DOHH2 (cell line): Measurements from ENCODE around the gene GRID1.

ENCODE experiments used
- H3F3A ChIP-seq: fragments of 200-600 bp; sonication (generic), shearing (Covaris generic); 2 replicates; pipeline ENCODE4 v1.6.0; 2016; ENCODE audit warnings: antibody characterized with exemption, mild to moderate bottlenecking; ENCODE audit not compliant: control insufficient read depth, insufficient read depth
- H3K27ac ChIP-seq: fragments of 200-600 bp; sonication (generic); 2 replicates; pipeline ENCODE4 v1.5.1; 2014; ENCODE audit warnings: low read depth, mild to moderate bottlenecking, low read length, moderate library complexity
- H3K27me3 ChIP-seq: fragments of 200-600 bp; sonication (generic); 2 replicates; pipeline ENCODE4 v1.6.1; 2014; ENCODE audit warnings: mild to moderate bottlenecking, low read length, mixed read lengths; ENCODE audit not compliant: control insufficient read depth
- H3K36me3 ChIP-seq: fragments of 200-600 bp; sonication (generic); 2 replicates; pipeline ENCODE4 v1.6.1; 2014; ENCODE audit warnings: mild to moderate bottlenecking, low read length, moderate library complexity, mixed read lengths; ENCODE audit not compliant: control insufficient read depth
- H3K4me1 ChIP-seq: fragments of 200-600 bp; sonication (generic); 2 replicates; pipeline ENCODE4 v1.6.1; 2014; ENCODE audit warnings: mild to moderate bottlenecking, low read length, mixed read lengths; ENCODE audit not compliant: control insufficient read depth
- H3K4me2 ChIP-seq: fragments of 200-600 bp; sonication (generic); 2 replicates; pipeline ENCODE4 v1.6.0; 2014; ENCODE audit warnings: mild to moderate bottlenecking, low read length, moderate library complexity
- H3K4me3 ChIP-seq: fragments of 200-600 bp; sonication (generic); 2 replicates; pipeline ENCODE4 v1.5.1; 2014; ENCODE audit warnings: mild to moderate bottlenecking, low read length, mixed read lengths
- H3K79me2 ChIP-seq: fragments of 200-600 bp; sonication (generic); 2 replicates; pipeline ENCODE4 v1.6.1; 2014; ENCODE audit warnings: mild to moderate bottlenecking, low read length, mixed read lengths; ENCODE audit not compliant: control insufficient read depth
- H3K9me2 ChIP-seq: fragments of 200-600 bp; sonication (generic); replicated peaks from 2 replicates; pipeline ENCODE4 v1.6.1; 2014; ENCODE audit warnings: mild to moderate bottlenecking, low read length, mixed read lengths; ENCODE audit not compliant: control insufficient read depth
- H3K9me3 ChIP-seq: fragments of 200-600 bp; sonication (generic); 2 replicates; pipeline ENCODE4 v1.6.1; 2014; ENCODE audit warnings: antibody characterized with exemption, low read length, mixed read lengths; ENCODE audit not compliant: control insufficient read depth, insufficient read depth
- H4K20me1 ChIP-seq: fragments of 200-600 bp; sonication (generic); 2 replicates; pipeline ENCODE4 v1.6.0; 2014; ENCODE audit warnings: low read depth, mild to moderate bottlenecking, antibody characterized with exemption, low read length, moderate library complexity; ENCODE audit not compliant: control insufficient read depth, insufficient read depth
- EZH2phosphoT487 ChIP-seq: fragments of 200-600 bp; sonication (generic); IDR thresholded peaks from 2 replicates; pipeline ENCODE4 v1.6.1; 2017; ENCODE audit warnings: borderline replicate concordance, mild to moderate bottlenecking, antibody characterized with exemption, low read length, moderate library complexity, mixed read lengths
- TF ChIP-seq, protein P1 (sequence below): fragments of 200-600 bp; sonication (generic); IDR thresholded peaks from one replicate; pipeline ENCODE4 v1.5.1; 2014; ENCODE audit warnings: antibody characterized with exemption, mild to moderate bottlenecking, low read depth, low read length; ENCODE audit not compliant: poor library complexity, severe bottlenecking

Gene GRID1

DNA sequence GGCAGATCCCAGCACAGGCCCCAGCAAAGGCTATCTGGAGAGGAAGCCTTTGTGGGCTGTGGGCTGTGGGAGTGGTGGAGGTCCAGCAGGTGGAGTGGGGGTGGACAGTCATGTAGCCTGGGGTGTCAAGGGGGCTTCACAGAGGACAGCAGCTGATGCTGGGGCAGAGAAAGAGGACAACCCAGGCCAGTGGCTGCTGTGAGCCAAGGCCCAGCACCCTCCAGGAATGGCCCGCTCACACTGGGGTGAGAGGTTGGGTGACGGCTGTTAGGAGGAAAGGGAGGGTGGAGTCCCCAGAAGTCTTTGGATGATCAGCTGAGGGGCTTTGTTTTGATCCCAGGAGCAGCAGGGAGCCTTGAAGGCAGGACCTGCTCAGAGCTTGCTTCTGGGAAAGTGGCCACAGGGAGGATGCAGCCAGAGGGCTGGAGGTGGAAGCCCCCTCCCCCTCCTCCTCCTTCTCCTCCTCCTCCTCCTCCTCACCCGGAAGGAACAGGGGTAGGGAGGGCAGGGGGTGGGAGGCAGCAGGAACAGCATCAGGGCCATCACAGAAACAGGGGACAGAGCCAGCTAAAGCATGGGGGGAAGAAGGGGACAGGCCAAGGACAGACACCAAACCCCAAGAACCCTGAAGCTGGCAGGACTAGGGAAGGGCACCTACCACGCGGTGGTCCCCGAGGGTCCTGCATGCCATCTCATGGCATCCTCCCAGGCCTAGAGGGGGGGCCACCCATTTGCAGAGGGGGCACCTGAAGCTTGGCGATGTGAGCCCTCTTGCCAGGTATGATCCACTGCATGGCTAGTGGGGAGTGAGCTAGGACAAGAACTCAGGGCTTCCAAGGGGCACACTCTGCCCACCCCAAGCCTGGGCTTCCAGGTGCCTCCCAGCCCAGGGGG lies 144.9 kb downstream of the GRID1 start:
- Histone ChIP-seq H3K79me2 (no peaks in the 10 kb centered on the region), H3F3A (no peaks in the 10 kb centered on the region)

DNA sequence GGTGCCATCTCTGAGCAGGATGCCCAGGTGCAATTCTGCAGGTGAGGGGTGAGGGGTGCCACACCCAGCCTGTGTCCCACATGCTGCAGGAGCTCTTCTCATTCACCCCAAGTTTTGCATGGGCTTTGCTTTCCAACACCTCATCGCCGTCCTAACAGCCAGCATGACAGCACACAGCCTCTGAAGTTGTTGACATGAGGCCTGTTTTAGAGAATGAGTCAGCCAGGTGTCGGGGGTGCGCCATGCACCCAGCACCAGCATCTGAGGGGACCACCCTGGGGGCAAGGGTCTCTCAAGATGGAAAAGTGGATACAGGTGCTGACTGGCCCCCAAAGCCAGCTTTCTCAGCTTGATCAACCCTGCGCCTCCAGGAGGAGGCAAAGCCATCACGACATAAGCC lies 146.0 kb downstream of the GRID1 start:
- no peak for TF ChIP-seq EZH2phosphoT487
- TF ChIP-seq, protein P1, sequence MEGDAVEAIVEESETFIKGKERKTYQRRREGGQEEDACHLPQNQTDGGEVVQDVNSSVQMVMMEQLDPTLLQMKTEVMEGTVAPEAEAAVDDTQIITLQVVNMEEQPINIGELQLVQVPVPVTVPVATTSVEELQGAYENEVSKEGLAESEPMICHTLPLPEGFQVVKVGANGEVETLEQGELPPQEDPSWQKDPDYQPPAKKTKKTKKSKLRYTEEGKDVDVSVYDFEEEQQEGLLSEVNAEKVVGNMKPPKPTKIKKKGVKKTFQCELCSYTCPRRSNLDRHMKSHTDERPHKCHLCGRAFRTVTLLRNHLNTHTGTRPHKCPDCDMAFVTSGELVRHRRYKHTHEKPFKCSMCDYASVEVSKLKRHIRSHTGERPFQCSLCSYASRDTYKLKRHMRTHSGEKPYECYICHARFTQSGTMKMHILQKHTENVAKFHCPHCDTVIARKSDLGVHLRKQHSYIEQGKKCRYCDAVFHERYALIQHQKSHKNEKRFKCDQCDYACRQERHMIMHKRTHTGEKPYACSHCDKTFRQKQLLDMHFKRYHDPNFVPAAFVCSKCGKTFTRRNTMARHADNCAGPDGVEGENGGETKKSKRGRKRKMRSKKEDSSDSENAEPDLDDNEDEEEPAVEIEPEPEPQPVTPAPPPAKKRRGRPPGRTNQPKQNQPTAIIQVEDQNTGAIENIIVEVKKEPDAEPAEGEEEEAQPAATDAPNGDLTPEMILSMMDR, result no peak
- Histone ChIP-seq H3K4me1 (no peaks in the 10 kb centered on the region), H3K79me2 (no peaks in the 10 kb centered on the region)

More for the DNA sequence above, 144.9 kb downstream of the GRID1 start:
- Histone ChIP-seq H3K9me2 (no peaks in the 10 kb centered on the region), H3K4me2 (no peak overlapping the region), H3K4me3 (no peak overlapping the region), H3K27me3 (no peaks in the 10 kb centered on the region), H3K36me3 (no peaks in the 10 kb centered on the region), H3K4me1 (no peaks in the 10 kb centered on the region), H3K27ac (no peak overlapping the region), H4K20me1 (no peaks in the 10 kb centered on the region), H3K9me3 (no peaks in the 10 kb centered on the region)
- no peak for TF ChIP-seq EZH2phosphoT487
- TF ChIP-seq, protein P1, result no peak

DNA sequence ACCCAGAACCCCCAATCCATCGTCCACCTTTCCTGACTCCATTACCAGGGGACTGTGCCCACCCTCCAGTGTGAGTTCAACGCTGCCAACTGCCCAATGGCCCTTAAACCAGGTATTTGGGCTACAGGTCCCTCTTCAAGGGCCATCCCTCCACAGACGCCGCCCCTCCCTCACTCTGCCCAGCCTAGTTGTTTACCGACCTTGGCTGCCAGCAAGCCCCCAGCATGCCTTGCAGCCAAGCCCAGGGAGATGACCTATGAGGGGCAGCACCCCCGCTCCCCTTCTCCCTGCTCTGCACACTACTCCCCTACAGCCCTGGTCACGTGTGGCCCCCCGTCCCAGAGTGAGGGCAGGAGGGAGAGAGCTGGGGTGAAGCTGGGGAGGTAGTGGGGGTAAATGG lies 147.3 kb downstream of the GRID1 start:
- H3K4me1 ChIP-seq, result no peaks in the 10 kb centered on the region
- no peaks in the 10 kb centered on the region for H3K9me2 ChIP-seq
- H3K79me2 ChIP-seq, result no peaks in the 10 kb centered on the region
- H3K9me3 ChIP-seq, result no peaks in the 10 kb centered on the region
- no peak overlapping the region for H3K27ac ChIP-seq
- TF ChIP-seq, protein P1, result no peak
- TF ChIP-seq EZH2phosphoT487, result no peak
- no peak overlapping the region for H3K4me2 ChIP-seq
- no peak overlapping the region for H3K4me3 ChIP-seq
- no peaks in the 10 kb centered on the region for H3K27me3 ChIP-seq
- no peaks in the 10 kb centered on the region for H3K36me3 ChIP-seq
- H4K20me1 ChIP-seq, result no peaks in the 10 kb centered on the region
- no peaks in the 10 kb centered on the region for H3F3A ChIP-seq

More for the DNA sequence above, 146.0 kb downstream of the GRID1 start:
- Histone ChIP-seq H4K20me1 (no peaks in the 10 kb centered on the region), H3K9me3 (no peaks in the 10 kb centered on the region), H3K27ac (no peak overlapping the region), H3K9me2 (no peaks in the 10 kb centered on the region), H3K36me3 (no peaks in the 10 kb centered on the region), H3K4me2 (no peak overlapping the region), H3K27me3 (no peaks in the 10 kb centered on the region), H3K4me3 (no peak overlapping the region), H3F3A (no peaks in the 10 kb centered on the region)
